Rectal smooth muscle tissue (tissue), 1 donor: Measurements from ENCODE around the gene GNG2.

Experiments
- H3K27ac ChIP-seq: one replicate; pipeline ENCODE4 v1.7.0; 2013; ENCODE audit warnings: low read depth, low read length, inconsistent platforms
- H3K27me3 ChIP-seq: one replicate; pipeline ENCODE4 v1.7.0; 2013; ENCODE audit warnings: low read length; ENCODE audit not compliant: control insufficient read depth, insufficient read depth
- H3K36me3 ChIP-seq: one replicate; pipeline ENCODE4 v1.7.0; 2013; ENCODE audit warnings: low read length; ENCODE audit not compliant: control insufficient read depth, insufficient read depth
- H3K4me1 ChIP-seq: one replicate; pipeline ENCODE4 v1.7.0; 2013; ENCODE audit warnings: low read length; ENCODE audit not compliant: control insufficient read depth, insufficient read depth
- H3K4me3 ChIP-seq: one replicate; pipeline ENCODE4 v1.7.0; 2013; ENCODE audit warnings: low read length
- H3K9ac ChIP-seq: one replicate; pipeline ENCODE4 v1.7.0; 2013; ENCODE audit warnings: low read length

The GNG2 gene

GRCh38 chr14:51938137-51938536, 77.7 kb downstream of the GNG2 start:
- Histone ChIP-seq H3K9ac (no peak overlapping the region), H3K27ac (peak overlapping the region; percentile 32), H3K4me3 (no peak overlapping the region), H3K36me3 (no peaks in the 10 kb centered on the region), H3K27me3 (no peaks in the 10 kb centered on the region), H3K4me1 (peaks cover 2% of the 10 kb centered on the region)

DNA sequence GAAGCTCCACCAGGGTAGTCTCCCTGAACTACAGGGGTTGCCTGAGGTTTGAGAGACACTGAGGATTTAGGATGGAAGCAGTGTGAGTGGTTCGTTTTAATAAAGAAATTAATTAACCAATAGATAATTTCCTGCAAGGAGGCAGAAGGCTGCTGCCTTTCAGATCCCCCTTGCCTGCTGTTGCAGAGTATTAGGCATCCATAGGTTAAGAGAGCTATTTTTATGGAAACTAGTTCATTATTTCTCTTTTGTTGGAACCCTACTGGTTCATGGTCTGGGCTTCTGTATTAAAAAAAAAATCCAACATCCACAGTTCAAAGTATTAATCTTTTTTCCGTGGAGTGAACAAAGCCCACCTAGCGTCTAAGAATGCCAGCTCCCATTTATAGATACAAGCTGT, 78.4 kb downstream of the GNG2 start:
- H3K4me1 ChIP-seq, result peaks cover 2% of the 10 kb centered on the region
- H3K4me3 ChIP-seq, result no peak overlapping the region
- no peak overlapping the region for H3K9ac ChIP-seq
- no peaks in the 10 kb centered on the region for H3K36me3 ChIP-seq
- no peak overlapping the region for H3K27ac ChIP-seq
- H3K27me3 ChIP-seq, result no peaks in the 10 kb centered on the region

DNA sequence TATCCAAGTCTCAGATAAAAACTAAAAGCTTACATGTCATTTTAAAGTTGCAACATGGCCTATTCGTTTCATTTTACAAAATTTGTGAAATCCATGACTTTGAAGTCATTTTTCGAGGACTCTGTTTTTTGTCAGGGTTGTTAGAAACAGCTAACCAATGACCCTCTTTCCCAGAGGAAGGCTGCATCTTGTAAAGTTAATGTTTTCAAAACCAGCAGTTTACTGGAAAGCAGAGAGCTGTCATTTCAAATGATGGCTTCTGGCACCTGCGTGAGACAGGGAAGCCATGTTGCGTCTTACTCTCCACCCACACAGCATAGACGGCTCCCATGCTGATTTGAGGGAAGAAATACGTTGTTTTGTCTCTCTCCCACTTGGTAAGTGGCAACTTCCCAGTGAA, 78.8 kb downstream of the GNG2 start:
- Histone ChIP-seq H3K9ac (no peak overlapping the region), H3K27ac (no peak overlapping the region), H3K4me3 (no peak overlapping the region), H3K27me3 (no peaks in the 10 kb centered on the region), H3K36me3 (no peaks in the 10 kb centered on the region), H3K4me1 (peaks cover 2% of the 10 kb centered on the region)

GRCh38 chr14:51939755-51940301, 79.4 kb downstream of the GNG2 start:
- H3K27ac ChIP-seq, result peak overlapping the region; percentile 48

DNA sequence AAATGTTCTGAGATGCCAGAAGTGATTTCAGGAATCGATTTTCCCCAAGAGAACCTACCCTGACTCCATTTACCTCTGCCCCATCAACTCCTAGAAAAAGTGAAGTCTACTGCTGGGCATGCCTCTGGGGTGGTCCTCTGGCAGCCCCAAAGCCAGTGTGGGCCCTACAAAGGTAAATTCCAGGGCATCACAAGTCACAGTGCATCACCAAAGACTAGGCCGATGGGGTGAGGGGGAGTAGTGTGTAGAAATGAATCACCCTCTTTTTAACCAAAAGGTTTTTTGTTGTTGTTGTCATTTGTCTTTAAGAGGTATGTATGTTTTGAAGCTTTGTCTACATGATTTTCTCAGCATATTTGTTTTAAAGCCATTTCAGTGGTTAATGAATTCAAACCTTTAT, 82.6 kb downstream of the GNG2 start:
- H3K27ac ChIP-seq, result no peak overlapping the region
- no peak overlapping the region for H3K4me3 ChIP-seq
- H3K36me3 ChIP-seq, result no peaks in the 10 kb centered on the region
- no peaks in the 10 kb centered on the region for H3K27me3 ChIP-seq
- no peak overlapping the region for H3K9ac ChIP-seq
- H3K4me1 ChIP-seq, result no peaks in the 10 kb centered on the region

More at GRCh38 chr14:51939755-51940301, 79.4 kb downstream of the GNG2 start:
- Histone ChIP-seq H3K4me1 (peaks cover 2% of the 10 kb centered on the region), H3K4me3 (no peak overlapping the region), H3K27me3 (no peaks in the 10 kb centered on the region), H3K9ac (no peak overlapping the region), H3K36me3 (no peaks in the 10 kb centered on the region)

GRCh38 chr14:51950007-51950406, 89.6 kb downstream of the GNG2 start:
- H3K36me3 ChIP-seq, result peaks cover 3% of the 10 kb centered on the region
- no peaks in the 10 kb centered on the region for H3K4me1 ChIP-seq
- H3K27ac ChIP-seq, result no peak overlapping the region
- no peak overlapping the region for H3K4me3 ChIP-seq
- no peak overlapping the region for H3K9ac ChIP-seq
- no peaks in the 10 kb centered on the region for H3K27me3 ChIP-seq

- no peaks in the 10 kb centered on the region for H3K4me1 ChIP-seq
- H3K36me3 ChIP-seq, result peaks cover 3% of the 10 kb centered on the region
- no peak overlapping the region for H3K4me3 ChIP-seq
- H3K9ac ChIP-seq, result no peak overlapping the region
- no peak overlapping the region for H3K27ac ChIP-seq
- no peaks in the 10 kb centered on the region for H3K27me3 ChIP-seq
These were observed 91.2 kb downstream of the GNG2 start for GRCh38 chr14:51951656-51952055.

DNA sequence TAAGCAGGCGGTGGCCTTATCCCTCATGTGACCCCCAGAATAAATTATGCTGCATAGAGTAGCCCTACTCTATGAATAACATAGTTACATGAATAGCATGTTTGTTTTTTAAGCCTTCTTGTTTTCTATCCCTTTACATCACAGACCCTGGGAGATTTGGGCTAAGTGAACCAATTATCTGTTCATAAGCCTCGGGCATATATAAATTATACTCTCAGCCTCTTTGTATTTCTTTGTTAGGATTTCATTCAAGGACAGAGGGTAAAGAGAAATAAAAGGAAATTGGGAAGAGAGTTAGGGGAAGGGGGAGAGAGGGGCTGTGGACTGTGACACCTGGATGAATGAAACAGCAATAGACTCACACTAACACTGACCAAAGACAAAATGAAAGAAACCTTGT, 93.6 kb downstream of the GNG2 start:
- Histone ChIP-seq H3K4me3 (no peak overlapping the region), H3K27ac (no peak overlapping the region), H3K9ac (no peak overlapping the region), H3K27me3 (no peaks in the 10 kb centered on the region), H3K4me1 (no peaks in the 10 kb centered on the region), H3K36me3 (peaks cover 7% of the 10 kb centered on the region)

- peaks cover 7% of the 10 kb centered on the region for H3K36me3 ChIP-seq
- H3K27me3 ChIP-seq, result no peaks in the 10 kb centered on the region
- no peaks in the 10 kb centered on the region for H3K4me1 ChIP-seq
- H3K9ac ChIP-seq, result no peak overlapping the region
- no peak overlapping the region for H3K4me3 ChIP-seq
- no peak overlapping the region for H3K27ac ChIP-seq
These were observed 94.2 kb downstream of the GNG2 start for GRCh38 chr14:51954657-51955056.

DNA sequence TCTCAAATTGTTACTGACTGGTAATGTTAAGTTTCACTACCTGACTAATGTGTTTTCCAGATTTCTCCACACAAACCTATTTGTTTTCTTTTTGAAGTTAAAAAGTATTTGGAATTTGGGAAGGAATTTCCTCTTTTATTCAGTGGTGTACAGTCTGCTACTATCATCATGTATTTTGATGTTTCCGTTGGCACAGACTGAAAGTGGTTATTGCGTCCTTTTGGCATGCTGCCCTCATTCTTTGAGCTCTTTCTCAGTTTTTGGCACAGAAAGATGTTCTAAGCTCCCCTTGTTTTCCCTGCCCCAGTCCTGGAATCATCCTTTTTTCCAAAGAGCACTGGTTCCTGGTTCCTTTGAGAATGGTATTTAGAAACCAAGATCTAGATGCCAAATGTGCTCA, 97.5 kb downstream of the GNG2 start:
- H3K27ac ChIP-seq, result no peak overlapping the region
- H3K9ac ChIP-seq, result no peak overlapping the region
- H3K4me1 ChIP-seq, result peaks cover 4% of the 10 kb centered on the region
- peaks cover 7% of the 10 kb centered on the region for H3K36me3 ChIP-seq
- H3K4me3 ChIP-seq, result no peak overlapping the region
- H3K27me3 ChIP-seq, result no peaks in the 10 kb centered on the region

GRCh38 chr14:51959928-51960327, 99.5 kb downstream of the GNG2 start:
- no peak overlapping the region for H3K27ac ChIP-seq
- H3K4me3 ChIP-seq, result no peak overlapping the region
- H3K4me1 ChIP-seq, result peaks cover 7% of the 10 kb centered on the region
- H3K9ac ChIP-seq, result no peak overlapping the region
- H3K27me3 ChIP-seq, result no peaks in the 10 kb centered on the region
- peaks cover 4% of the 10 kb centered on the region for H3K36me3 ChIP-seq

GRCh38 chr14:51960866-51961265, 100.5 kb downstream of the GNG2 start:
- no peaks in the 10 kb centered on the region for H3K27me3 ChIP-seq
- peaks cover 7% of the 10 kb centered on the region for H3K4me1 ChIP-seq
- H3K27ac ChIP-seq, result no peak overlapping the region
- peaks cover 4% of the 10 kb centered on the region for H3K36me3 ChIP-seq
- no peak overlapping the region for H3K9ac ChIP-seq
- no peak overlapping the region for H3K4me3 ChIP-seq

GRCh38 chr14:51962711-51963110, 102.3 kb downstream of the GNG2 start:
- Histone ChIP-seq H3K27ac (no peak overlapping the region), H3K9ac (no peak overlapping the region), H3K27me3 (no peaks in the 10 kb centered on the region), H3K36me3 (peaks cover 4% of the 10 kb centered on the region), H3K4me1 (peaks cover 7% of the 10 kb centered on the region), H3K4me3 (no peak overlapping the region)
